Fibroblast of lung (primary cell): ENCODE results near the gene LDLRAD4. TPM values are rescaled to one million over a fixed set of nuclear protein-coding genes. Genes with fewer than 3 reads are reported as not detected.

Experiments used
- DNase-seq, 2 donors: peaks; one replicate each; pipeline versions ENCODE4 v3.0.0 to v3.0.0-alpha.2; 2010; ENCODE audit warnings: low read depth in 2 of 2
- H2AFZ ChIP-seq: 2 replicates; pipeline ENCODE4 v1.5.1; 2012; ENCODE audit warnings: low read length, control low read depth, inconsistent platforms
- H3K27ac ChIP-seq: 2 replicates; pipeline ENCODE4 v1.5.1; 2011; ENCODE audit warnings: low read length, control low read depth; ENCODE audit not compliant: insufficient read depth
- H3K27me3 ChIP-seq: 2 replicates; pipeline ENCODE4 v1.5.1; 2011; ENCODE audit warnings: mild to moderate bottlenecking, low read length; ENCODE audit not compliant: control insufficient read depth, insufficient read depth
- H3K36me3 ChIP-seq: 2 replicates; pipeline ENCODE4 v1.5.1; 2011; ENCODE audit warnings: low read length; ENCODE audit not compliant: control insufficient read depth, insufficient read depth
- H3K4me1 ChIP-seq: 2 replicates; pipeline ENCODE4 v1.5.1; 2011; ENCODE audit warnings: low read length; ENCODE audit not compliant: control insufficient read depth, insufficient read depth; ENCODE audit errors: extremely low read depth
- H3K4me2 ChIP-seq: 2 replicates; pipeline ENCODE4 v1.5.1; 2011; ENCODE audit warnings: low read length, control low read depth; ENCODE audit not compliant: insufficient read depth; ENCODE audit errors: extremely low read depth
- H3K4me3 ChIP-seq, 4 experiments: fragments of 200-600 bp in 1 of 4; sonication (generic) in 1 of 4; replicated peaks in 1 of 4; 2 replicates each; pipeline ENCODE4 v1.5.1; 2011 to 2016; ENCODE audit warnings: low read length in 4 of 4, low read depth in 3 of 4, mild to moderate bottlenecking in 3 of 4, control low read depth in 2 of 4, inconsistent platforms in 1 of 4, mixed read lengths in 1 of 4; ENCODE audit not compliant: insufficient read depth in 1 of 4; ENCODE audit errors: control extremely low read depth in 1 of 4
- H3K79me2 ChIP-seq: 2 replicates; pipeline ENCODE4 v1.5.1; 2012; ENCODE audit warnings: mild to moderate bottlenecking, low read length, inconsistent platforms; ENCODE audit not compliant: control insufficient read depth, insufficient read depth
- H3K9ac ChIP-seq: 2 replicates; pipeline ENCODE4 v1.5.1; 2011; ENCODE audit warnings: mild to moderate bottlenecking, low read length, control low read depth; ENCODE audit not compliant: insufficient read depth
- H3K9me3 ChIP-seq: 2 replicates; pipeline ENCODE4 v1.5.1; 2012; ENCODE audit warnings: low read depth, low read length; ENCODE audit not compliant: control insufficient read depth, insufficient read depth
- H4K20me1 ChIP-seq: 2 replicates; pipeline ENCODE4 v1.5.1; 2011; ENCODE audit warnings: low read length; ENCODE audit not compliant: control insufficient read depth, insufficient read depth; ENCODE audit errors: extremely low read depth
- CTCF ChIP-seq, 2 donors: IDR thresholded peaks in 1 of 2; conservative IDR thresholded peaks in 1 of 2; 1 replicate in 1 of 2; 2 replicates in 1 of 2; pipeline ENCODE4 v1.5.1; 2011 to 2012; ENCODE audit warnings: low read length in 2 of 2, control low read depth in 1 of 2, inconsistent platforms in 1 of 2, low read depth in 1 of 2, mild to moderate bottlenecking in 1 of 2
- EZH2 ChIP-seq: IDR thresholded peaks from 2 replicates; pipeline ENCODE4 v1.5.1; 2012; ENCODE audit warnings: low read length, control low read depth, mild to moderate bottlenecking; ENCODE audit errors: missing control alignments
- polyA plus RNA-seq, 2 donors: library from polyadenylated mRNA; depleted of rRNA in 1 of 2; stranded (reverse) in 1 of 2; unstranded in 1 of 2; fragments of >200 nt; gene quantifications; 2 replicates each; pipeline ENCODE4 v1.2.1, GENCODE V29; 2011 to 2012; ENCODE audit warnings: missing spikeins in 1 of 2
- total RNA-seq: library from RNA; depleted of rRNA; stranded (reverse); fragments of >200 nt; gene quantifications from 2 replicates; pipeline ENCODE4 v1.2.1, GENCODE V29; 2014

The LDLRAD4 gene
- total and polyA plus RNA-seq, 2 donors (not counting 1 experiment from before 2014, with no cell fraction given) = not detected

DNA sequence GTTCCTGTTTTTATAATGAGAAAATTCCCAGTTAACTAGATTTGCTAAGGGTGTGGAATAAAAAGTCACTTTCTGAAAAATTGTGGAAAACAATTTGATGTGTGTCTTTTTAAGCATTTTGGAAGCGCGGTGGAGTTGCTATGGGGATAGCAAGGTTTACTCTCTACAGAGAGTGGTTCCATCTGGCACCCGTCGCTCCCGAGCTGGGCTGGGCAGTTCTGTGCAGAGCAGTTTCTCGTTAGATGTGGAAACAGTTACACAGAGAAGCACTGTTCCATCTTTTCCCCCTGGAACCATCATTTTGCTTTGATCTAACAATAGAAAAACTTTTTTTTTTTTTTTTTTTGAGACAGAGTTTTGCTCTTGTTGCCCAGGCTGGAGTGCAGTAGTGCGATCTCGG is 17.4 kb downstream of the LDLRAD4 start:
- no peaks in the 10 kb centered on the region for H3K79me2 ChIP-seq
- no peak for TF ChIP-seq EZH2
- TF ChIP-seq CTCF (conservative IDR thresholded peaks at IDR 0.05 in 1 of 2, IDR thresholded peaks at IDR 0.05 in 1 of 2; ENCODE audit: low read depth in 1 of 2, low read length in 2 of 2) = no peak
- H3K27ac ChIP-seq = no peak overlapping the region
- H4K20me1 ChIP-seq = no peaks in the 10 kb centered on the region
- H3K4me1 ChIP-seq = no peaks in the 10 kb centered on the region
- no peak overlapping the region for H3K4me3 ChIP-seq
- H3K9me3 ChIP-seq = no peaks in the 10 kb centered on the region
- no peak for DNase-seq
- no peaks in the 10 kb centered on the region for H3K36me3 ChIP-seq
- H3K27me3 ChIP-seq = no peaks in the 10 kb centered on the region
- H2AFZ ChIP-seq = no peak overlapping the region
- no peak overlapping the region for H3K9ac ChIP-seq
- H3K4me2 ChIP-seq = no peak overlapping the region

- H3K4me1 ChIP-seq = no peaks in the 10 kb centered on the region
- H3K9ac ChIP-seq = no peak overlapping the region
- TF ChIP-seq CTCF (conservative IDR thresholded peaks at IDR 0.05 in 1 of 2, IDR thresholded peaks at IDR 0.05 in 1 of 2; ENCODE audit: low read depth in 1 of 2, low read length in 2 of 2) (no peak), EZH2 (no peak)
- no peak overlapping the region for H3K4me3 ChIP-seq
- H3K27ac ChIP-seq = no peak overlapping the region
- no peak overlapping the region for H2AFZ ChIP-seq
- H3K27me3 ChIP-seq = no peaks in the 10 kb centered on the region
- no peak for DNase-seq
- H3K79me2 ChIP-seq = no peaks in the 10 kb centered on the region
- H3K36me3 ChIP-seq = no peaks in the 10 kb centered on the region
- no peaks in the 10 kb centered on the region for H4K20me1 ChIP-seq
- H3K9me3 ChIP-seq = no peaks in the 10 kb centered on the region
- H3K4me2 ChIP-seq = no peak overlapping the region
These were observed 17.9 kb downstream of the LDLRAD4 start for GRCh38 chr18:13236411-13236810.

DNA sequence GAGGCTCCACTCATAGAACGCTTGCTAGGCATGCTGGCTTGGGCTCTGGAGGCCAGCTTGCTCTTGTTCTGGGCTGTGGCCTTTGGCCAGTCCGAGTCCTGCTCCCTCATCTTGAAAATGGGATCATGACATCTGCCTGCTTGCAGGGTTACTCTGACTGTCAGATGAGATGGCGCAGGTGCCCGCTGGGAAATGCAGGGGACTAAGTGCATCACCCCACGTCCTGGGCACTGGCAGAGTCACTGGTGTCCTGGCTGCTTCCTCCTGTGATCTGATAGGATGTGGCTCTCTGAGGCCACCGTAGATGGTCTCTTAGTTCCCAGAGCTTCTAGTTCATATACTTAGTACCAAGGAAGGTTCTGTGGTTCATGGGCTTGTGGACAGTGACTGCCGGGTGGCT is 18.5 kb downstream of the LDLRAD4 start:
- Histone ChIP-seq H3K4me3 (no peak overlapping the region), H3K4me1 (no peaks in the 10 kb centered on the region), H3K36me3 (no peaks in the 10 kb centered on the region), H3K27ac (no peak overlapping the region), H3K9ac (no peak overlapping the region), H2AFZ (no peak overlapping the region), H3K79me2 (no peaks in the 10 kb centered on the region), H3K27me3 (no peaks in the 10 kb centered on the region), H3K4me2 (no peak overlapping the region), H3K9me3 (no peaks in the 10 kb centered on the region), H4K20me1 (no peaks in the 10 kb centered on the region)
- no peak for DNase-seq
- no peak for TF ChIP-seq EZH2
- no peak for TF ChIP-seq CTCF (conservative IDR thresholded peaks at IDR 0.05 in 1 of 2, IDR thresholded peaks at IDR 0.05 in 1 of 2; ENCODE audit: low read depth in 1 of 2, low read length in 2 of 2)
